ENCODE results near the gene RNF215. TPM values are rescaled to one million over a fixed set of nuclear protein-coding genes. Genes with fewer than 3 reads are reported as not detected.

The RNF215 gene
- total and polyA plus RNA-seq, 2 of the 13 experiments (the other 11 are each of a cell fraction or from before 2014, with no cell fraction given): 5.3 to 6.1 TPM

GRCh38 chr22:30348404-30348803, 38.8 kb downstream of the RNF215 start:
- no peak overlapping the region for H3K9ac ChIP-seq (ENCODE audit: insufficient read depth, low read depth, low read length)
- BruUV-seq (replicated peaks): no TSS peak
- DNase-seq (ENCODE audit: low spot score) (no peak), ATAC-seq (no peak), FAIRE-seq (no peak)
- CTCF ChIA-PET (ENCODE audit: low intra/inter-chr PET ratio, low total read pairs): no interaction called here
- no peak overlapping the region for H2AFZ ChIP-seq (ENCODE audit: low read length)
- no peak overlapping the region for H3K4me3 ChIP-seq (replicated peaks in 1 of 3; ENCODE audit: insufficient read depth in 1 of 3, low read depth in 2 of 3, low read length in 3 of 3)
- H4K20me1 ChIP-seq (ENCODE audit: insufficient read depth, low read length): peaks cover 4% of the 10 kb centered on the region; the same call in 1 of the 2 replicates
- peaks cover 45 to 90% of the 10 kb centered on the region in 2 experiments for H3K36me3 ChIP-seq (replicated peaks in 1 of 2; ENCODE audit: control insufficient read depth in 1 of 2, insufficient read depth in 2 of 2, low read length in 2 of 2)
- H3K4me1 ChIP-seq (ENCODE audit: insufficient read depth, low read length): peaks cover 18% of the 10 kb centered on the region; the same call in 1 of the 2 replicates
- WGBS (ENCODE audit: low lambda C conversion rate): 86% methylated on average over 4 of the region's 4 CpGs
- H3K79me2 ChIP-seq (ENCODE audit: insufficient read depth, low read length): peaks cover 10% of the 10 kb centered on the region
- H3K4me2 ChIP-seq (ENCODE audit: low read depth, low read length): no peak overlapping the region
- POLR2A ChIA-PET: no interaction called here
- no peak overlapping the region for H3K27ac ChIP-seq (ENCODE audit: extremely low read length, insufficient read depth, low read length)
- no peak for TF ChIP-seq SNAPC4 (CRISPR knock-in tag; IDR thresholded peaks at IDR 0.05)
- TF ChIP-seq ZNF326 (CRISPR knock-in tag; IDR thresholded peaks at IDR 0.05; ENCODE audit: borderline replicate concordance): no peak
- TF ChIP-seq ZNF503 (CRISPR knock-in tag; IDR thresholded peaks at IDR 0.05): no peak
- TF ChIP-seq ZNF362 (CRISPR knock-in tag; IDR thresholded peaks at IDR 0.05; ENCODE audit: borderline replicate concordance): no peak
- TF ChIP-seq AKNA (CRISPR knock-in tag; IDR thresholded peaks at IDR 0.05; ENCODE audit: borderline replicate concordance): no peak
- TF ChIP-seq ZNF282 (IDR thresholded peaks at IDR 0.05; ENCODE audit: partially characterized antibody): no peak
- TF ChIP-seq ZNF784 (CRISPR knock-in tag; IDR thresholded peaks at IDR 0.05; ENCODE audit: borderline replicate concordance): no peak
- no peak for TF ChIP-seq ZZZ3 (CRISPR knock-in tag; IDR thresholded peaks at IDR 0.05; ENCODE audit: borderline replicate concordance)
- no peak for TF ChIP-seq HMG20B (CRISPR knock-in tag; conservative IDR thresholded peaks at IDR 0.05)
- no peaks in the 10 kb centered on the region for H3K9me3 ChIP-seq (ENCODE audit: low read length)
- intact Hi-C loops (cut with micrococcal nuclease; ENCODE audit: unreplicated experiment): no loop called here
- H3K27me3 ChIP-seq (ENCODE audit: control insufficient read depth in 1 of 2, insufficient read depth in 2 of 2, low read length in 2 of 2): no peaks in the 10 kb centered on the region
- in situ Hi-C loops (cut with HindIII; ENCODE audit: extremely low pct_ligation_motif_present, low pct_unique_long_range_greater_than_20kb): no loop called here
